HG03378 (cell line): ENCODE results near the gene STRN.
"Not testable (repeated sequence)": the region's sequence is repeated elsewhere in the genome, so short reads cannot be mapped to it uniquely, and the experiment has no call there.

Experiments
- ATAC-seq: cut with Tn5 transposase; IDR thresholded peaks from one replicate; pipeline ENCODE4 v1.9.1; 2021; ENCODE audit warnings: mild to moderate bottlenecking, moderate library complexity; ENCODE audit not compliant: unreplicated experiment

Gene STRN

GRCh38 chr2:36915627-36916026, 50.7 kb downstream of the STRN start:
- ATAC-seq, result no peak

GRCh38 chr2:36912695-36913094, 53.6 kb downstream of the STRN start:
- ATAC-seq, result no peak

GRCh38 chr2:36911012-36911411, 55.3 kb downstream of the STRN start:
- ATAC-seq, result no peak

DNA sequence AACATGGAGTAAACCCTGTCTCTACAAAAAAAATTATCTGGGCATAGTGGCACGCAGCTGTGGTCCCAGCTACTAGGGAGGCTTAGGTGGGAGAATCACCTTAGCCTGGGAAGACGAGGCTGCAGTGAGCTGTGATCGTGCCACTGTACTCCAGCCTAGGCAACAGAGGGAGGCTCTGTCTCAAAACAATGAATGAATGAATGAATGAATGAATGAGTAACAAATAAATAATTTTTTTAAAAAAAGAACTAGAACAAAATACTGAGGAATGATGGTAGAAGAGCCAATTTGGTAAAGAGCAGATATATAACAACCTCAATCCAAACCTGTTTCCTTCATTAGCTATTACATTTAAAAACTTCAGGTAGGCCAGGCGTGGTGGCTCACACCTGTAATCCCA, 60.1 kb downstream of the STRN start:
- ATAC-seq, result no peak

DNA sequence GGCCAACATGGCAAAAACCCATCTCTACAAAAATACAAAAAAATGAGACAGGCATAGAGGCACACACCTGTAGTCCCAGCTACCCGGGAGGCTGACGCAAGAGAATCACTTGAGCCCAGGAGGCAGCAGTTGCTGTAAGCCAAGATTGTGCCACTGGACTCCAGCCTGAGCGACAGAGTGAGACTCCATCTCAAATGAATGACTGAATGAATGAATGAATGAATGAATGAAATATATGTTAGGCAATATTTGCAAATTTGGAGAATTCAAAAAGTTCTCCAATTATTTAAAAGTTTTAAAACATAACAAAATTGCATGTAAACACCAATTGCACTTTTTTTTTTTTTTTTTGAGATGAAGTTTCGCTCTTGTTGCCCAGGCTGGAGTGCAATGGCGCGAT, 61.7 kb downstream of the STRN start:
- no peak for ATAC-seq

- no peak for ATAC-seq
Measured at GRCh38 chr2:36902385-36903120, 63.8 kb downstream of the STRN start.

- ATAC-seq, result no peak
Measured at GRCh38 chr2:36892805-36893204, 73.5 kb downstream of the STRN start.

- no peak for ATAC-seq
Measured at GRCh38 chr2:36889795-36890194, 76.5 kb downstream of the STRN start.

- ATAC-seq, result not testable (repeated sequence)
Measured at GRCh38 chr2:36887095-36887494, 79.2 kb downstream of the STRN start.

DNA sequence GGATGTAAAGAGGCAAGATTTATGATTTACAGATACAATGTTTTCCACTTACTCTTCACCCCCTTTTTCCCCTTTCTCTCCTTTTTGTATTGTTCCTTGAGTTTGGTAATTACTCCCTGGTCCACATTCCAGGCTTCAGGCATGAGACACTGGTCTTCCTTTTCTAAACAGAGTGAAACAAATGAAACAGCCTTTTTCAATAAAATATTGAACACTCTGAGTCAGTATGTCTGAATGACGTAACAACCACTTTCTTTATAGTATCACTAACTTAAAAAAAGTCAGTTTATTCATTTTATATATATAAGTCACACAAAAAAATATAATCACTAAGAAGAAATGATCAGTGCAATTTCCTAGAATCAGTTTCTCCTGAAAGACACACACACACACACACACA, 79.7 kb downstream of the STRN start:
- ATAC-seq, result no peak

GRCh38 chr2:36885605-36886004, 80.7 kb downstream of the STRN start:
- ATAC-seq, result no peak

- no peak for ATAC-seq
Measured at GRCh38 chr2:36882532-36882931, 83.8 kb downstream of the STRN start.

GRCh38 chr2:36881816-36882215, 84.5 kb downstream of the STRN start:
- ATAC-seq, result no peak

DNA sequence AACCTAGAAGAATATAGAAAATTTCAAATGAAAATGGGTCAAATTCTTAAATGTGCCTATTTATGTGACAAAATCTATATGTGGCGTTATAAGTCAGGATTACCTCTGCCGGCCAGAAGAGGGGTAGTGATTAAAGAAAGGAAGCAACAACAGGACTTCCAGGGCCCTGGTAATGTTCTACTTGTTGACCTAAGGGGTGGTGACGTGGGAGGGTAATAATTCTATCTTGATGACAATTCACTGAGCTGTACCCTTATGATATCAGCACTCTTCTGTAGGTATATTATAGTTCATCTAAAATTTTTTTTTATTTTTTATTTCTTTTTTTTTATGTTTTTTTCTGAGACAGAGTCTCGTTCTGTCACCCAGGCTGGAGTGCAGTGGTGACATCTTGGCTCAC, 87.9 kb downstream of the STRN start:
- no peak for ATAC-seq

DNA sequence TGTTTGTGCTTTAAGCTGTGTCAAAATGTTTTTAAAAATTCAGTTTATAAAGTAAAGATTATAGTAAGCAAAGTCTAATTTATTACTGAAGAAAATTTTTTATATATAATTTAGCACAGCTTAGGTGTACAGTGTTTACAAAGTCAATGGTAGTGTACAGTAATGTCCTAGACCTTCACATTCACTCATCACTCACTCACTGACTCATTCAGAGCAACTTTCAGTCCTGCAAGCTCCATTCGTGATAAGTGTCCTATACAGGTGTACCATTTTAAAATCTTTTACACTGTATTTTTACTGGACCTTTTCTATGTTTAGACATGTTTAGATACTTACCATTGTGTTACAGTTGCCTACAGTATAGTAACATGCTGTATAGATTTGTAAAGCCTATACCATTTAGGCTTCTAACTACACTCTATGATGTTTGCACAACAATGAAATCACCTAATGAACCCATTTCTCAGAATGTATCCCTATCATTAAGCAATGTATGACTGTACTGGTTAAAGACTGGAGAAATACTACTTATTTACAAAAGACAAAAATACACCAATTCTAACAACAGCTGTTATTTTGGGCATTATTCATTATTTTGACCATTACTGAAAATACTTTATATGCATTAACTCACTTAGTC, 95.1 kb downstream of the STRN start:
- no peak for ATAC-seq

DNA sequence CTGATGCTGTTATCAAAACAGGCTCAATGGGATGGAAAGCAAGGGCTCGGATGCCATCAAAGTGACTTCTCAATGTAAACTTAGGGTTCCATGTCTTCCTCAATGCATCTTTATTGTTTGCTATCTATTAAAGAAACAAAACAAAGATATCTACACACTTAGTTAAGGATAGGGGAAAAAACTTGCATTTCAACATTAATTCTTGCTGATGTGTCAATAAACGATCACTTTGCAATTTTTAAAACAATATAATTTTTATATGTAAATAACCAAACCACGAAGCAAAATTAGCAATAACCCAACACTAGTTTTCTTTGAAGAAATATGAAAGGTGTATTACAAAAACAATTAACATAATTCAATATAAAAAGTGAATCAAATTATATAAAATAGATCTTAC, 96.7 kb downstream of the STRN start:
- ATAC-seq, result no peak

DNA sequence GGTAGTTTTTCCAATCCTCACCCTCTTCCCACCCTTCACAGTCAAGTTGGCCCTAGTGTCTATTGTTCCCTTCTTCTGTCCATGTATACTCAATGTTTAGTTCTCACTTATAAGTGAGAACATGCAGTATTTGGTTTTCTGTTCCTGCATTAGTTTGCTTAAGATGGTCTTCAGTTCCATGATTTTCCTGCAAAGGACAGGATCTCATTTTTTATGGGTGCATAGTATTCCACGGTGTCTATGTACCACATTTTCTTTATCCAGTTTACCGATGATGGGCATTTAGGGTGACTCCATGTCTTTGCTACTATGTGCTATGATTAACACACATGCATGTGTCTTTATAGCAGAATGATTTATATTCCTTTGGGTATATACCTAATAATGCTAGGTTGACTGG, 104.4 kb downstream of the STRN start:
- no peak for ATAC-seq

DNA sequence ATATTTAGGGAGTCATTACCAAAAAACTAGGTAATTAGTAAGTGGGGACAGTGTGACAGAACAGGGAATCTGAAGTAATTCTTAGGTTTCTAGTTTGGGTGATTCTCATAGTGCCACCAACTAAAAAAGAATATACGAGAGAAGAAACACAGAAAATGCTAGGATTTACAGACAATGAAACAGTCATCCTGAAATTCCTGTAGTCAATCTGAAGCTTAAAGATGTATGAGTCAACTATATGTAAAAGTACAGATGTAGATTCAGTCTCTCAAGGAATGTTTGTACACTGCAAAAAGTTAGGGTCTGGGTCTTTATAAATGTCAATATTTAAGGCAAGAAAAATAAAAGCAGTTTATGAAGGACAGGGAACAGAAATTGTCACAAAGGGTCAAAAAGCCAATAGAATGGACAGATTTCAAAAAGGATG, 107.0 kb downstream of the STRN start:
- ATAC-seq, result no peak

DNA sequence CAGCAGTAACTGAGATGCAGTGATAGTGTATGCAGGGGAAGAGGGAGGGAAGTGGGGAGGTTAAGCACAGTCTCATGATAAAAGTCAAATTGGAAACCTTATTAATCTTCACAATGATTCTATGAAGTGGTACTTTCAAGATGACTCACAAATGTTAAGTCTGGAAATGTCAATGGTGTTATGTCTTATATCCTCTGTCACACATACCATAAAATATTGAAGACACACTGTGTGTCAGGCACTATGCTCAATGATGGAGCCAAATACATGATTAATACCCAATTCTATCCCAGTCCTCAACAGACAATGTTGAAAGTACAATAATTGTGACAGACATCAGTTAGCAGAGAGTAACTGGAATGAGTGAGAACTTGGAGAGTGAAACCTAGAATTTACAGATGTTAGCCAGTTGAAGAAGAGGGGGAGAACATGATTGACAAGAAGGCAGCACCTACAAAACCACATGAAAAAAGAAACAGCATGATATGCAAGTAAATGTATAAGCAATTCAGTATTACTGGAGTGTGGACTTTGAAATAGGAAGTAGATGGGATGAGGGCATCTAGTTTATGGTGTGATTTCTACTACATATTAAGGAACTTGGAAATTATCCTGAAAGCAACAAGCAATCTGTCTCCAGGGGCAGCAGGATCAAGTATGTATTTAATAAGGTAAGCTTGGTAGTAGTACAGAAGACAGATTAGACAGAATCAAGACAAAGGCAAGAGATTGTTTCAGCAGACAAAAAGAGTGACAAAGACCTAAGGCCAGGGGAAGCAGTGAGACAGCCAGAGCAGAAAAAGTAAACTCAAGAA, 107.6 kb downstream of the STRN start:
- peak; percentile 77 for ATAC-seq

GRCh38 chr2:36857713-36858112, 108.6 kb downstream of the STRN start:
- no peak for ATAC-seq

GRCh38 chr2:36855429-36855828, 110.9 kb downstream of the STRN start:
- ATAC-seq, result no peak

DNA sequence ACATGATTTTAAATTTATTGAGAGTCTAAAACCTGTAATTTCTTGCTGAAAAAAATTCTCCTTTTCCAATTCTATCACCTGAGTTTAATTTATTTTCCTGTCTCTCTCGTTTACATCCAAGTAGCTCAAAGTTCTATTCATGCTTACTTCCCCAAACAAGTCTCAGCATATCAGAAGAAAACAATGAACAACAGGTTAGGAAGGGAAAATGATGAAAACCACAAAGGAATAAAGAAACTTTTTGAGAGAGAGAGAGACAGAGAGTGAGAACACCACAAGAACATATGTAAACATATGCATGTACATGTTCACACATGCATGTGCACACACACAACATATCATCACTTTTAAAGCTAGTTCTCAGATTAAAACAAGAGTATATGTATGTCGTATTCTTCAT, 112.1 kb downstream of the STRN start:
- ATAC-seq, result no peak
